NCI-H128 (cell line): Measurements from ENCODE around the gene PPM1H.
"Not testable (repeated sequence)": the region's sequence is repeated elsewhere in the genome, so short reads cannot be mapped to it uniquely, and the experiment has no call there.

Experiments used
- DNase-seq: peaks from one replicate; lab custom pipeline; 2025; ENCODE audit not compliant: unreplicated experiment; lab: John Stamatoyannopoulos, UW

The PPM1H gene

DNA sequence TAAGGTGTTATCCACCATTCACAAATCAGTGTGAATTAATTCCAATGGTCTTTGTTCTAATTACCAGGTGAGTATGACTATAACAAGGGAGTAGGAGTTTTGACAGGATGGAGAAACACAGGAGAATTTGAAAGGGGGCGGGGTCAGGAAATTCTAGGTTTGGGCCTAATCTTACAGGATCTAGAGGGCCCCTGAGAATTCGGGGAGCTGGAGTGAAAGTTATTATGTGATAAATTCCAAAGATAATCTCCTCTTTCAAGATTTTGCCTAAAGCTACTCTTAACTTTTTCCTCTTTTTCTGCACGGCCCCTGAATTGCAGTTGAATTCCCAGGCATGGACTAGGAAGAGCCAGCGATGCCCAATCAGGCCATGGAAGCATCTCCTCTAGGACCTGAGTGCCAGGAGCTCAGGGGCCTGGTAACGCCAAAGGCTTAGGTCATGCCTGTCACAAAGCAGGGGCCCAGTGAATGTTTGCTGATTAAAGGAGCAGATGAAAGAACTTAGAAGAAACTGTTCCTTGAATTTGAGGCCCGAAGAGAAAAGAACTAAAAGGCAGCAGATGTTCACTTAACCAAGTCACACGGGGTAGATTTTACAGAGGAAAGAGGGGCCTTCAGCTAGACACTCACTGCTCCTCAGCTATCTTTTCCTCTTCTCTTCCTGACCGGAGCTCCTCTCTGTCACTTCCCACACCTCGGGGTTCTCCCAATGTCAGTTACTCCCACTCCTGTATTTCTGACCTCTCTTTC, 195.5 kb downstream of the PPM1H start:
- no peak for DNase-seq

DNA sequence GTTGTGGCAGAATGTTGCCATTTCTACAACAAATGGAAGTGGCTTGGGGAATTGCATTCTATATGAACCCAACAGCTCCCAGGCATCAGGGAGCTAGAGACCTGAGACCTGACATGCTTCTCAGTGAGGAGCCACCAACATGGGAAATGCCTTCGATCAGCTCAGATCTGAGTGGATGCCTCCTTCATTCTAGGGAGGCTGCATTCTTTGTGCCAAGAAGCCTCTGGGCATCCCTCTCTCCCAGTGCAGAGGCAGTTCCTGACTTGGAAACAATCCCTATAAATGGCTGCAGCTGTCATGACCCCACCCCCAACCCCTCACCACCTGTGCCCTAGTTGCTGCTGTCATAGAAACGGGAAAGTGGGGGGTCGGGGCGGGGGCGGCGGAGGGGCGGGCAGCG, 196.3 kb downstream of the PPM1H start:
- DNase-seq, result no peak

DNA sequence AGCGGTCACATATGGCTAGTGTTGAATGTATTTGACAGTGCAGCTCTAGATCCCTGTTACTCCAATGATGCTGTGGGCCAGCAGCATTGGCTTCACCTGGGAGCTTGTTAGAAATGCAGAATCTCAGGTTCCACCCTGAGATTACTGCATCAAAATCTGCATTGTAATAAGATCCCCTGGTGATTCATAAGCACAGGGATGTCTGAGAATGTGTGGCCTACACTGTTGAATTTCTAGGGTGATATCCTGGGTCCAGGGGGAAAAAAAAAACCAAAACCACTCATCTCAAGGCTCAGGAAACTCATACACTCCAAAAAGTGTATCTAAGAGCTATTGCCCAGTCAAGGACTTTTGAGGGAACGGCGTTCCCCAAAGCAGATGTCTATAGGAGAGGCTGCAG, 196.8 kb downstream of the PPM1H start:
- no peak for DNase-seq

DNA sequence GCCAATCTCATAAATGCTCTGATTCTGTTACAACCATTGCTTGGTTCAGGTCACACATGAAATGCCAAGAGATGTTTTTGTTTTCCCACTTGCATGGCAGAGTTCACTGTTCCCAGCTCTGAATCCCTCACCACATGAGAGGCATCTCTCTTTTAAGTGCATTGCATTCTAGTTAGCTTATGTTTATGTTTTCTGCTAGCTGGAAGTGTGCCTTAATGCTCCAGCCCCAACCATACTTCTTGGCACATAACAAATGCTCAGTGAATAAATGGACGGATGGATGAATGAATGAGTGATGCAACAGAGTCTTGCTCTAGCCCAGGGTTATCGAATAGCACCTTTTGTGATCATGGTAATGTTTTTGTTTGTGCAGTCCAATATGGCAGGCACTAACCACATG, 197.3 kb downstream of the PPM1H start:
- no peak for DNase-seq

DNA sequence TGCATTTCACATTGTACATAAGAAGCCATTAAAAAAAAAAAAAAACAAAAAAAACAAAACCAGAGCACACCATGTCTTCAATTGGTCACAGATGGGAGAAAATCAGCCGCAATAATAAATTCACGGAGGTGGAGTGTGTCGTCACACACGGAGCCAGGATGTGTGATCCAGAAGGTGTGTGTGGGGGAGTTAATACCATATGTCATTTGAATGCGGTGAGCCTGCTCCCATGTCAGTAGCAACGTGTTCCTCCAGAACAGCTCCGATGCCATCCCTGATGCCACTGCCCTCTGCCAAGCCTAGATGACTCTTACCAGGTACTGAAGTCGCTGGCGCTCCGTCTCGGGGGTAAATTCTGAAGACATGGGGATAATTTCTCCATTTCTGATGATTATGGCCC, 197.8 kb downstream of the PPM1H start:
- no peak for DNase-seq

DNA sequence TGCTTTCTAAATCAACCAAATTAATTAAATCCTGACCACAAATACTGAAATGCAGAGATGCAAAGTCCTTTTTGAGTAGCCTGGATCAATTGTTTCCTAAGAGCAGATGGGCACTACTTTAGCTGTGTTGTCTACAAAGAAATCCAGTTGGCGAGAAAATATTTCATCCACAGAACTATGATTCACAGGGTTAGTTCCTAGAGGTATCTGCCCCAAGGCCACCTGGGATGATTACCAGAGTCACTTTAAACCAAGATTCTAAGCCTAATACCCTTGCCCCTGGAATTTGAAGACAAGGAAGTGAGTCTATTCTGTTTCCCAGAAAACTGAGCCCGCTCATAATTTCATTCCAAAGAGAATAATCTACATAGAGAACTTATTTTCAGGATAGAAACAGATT, 198.4 kb downstream of the PPM1H start:
- no peak for DNase-seq

DNA sequence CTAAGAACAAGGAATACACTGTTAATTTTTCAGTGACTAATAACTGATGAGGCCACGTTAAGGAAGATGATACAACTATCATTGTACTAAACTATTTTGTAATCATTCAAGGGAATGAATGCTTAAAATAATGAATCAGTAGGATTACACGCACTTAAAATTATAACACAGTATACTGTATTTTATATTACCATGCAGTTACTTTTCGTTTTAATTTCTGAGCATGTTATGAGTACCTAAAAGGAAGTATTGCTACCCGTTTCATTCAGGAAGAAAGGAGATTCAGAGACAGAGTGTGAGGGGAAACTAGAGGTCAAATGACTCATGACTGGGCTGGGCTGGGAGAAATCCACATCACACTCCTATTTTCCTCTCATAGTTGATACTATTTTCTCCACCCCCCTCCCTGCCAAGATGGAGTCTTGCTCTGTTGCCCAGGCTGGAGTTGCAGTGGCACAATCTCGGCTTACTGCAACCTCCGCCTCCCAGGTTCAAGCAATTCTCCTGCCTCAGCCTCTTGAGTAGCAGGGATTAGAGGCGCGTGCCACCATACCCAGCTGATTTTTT, 202.0 kb downstream of the PPM1H start:
- no peak for DNase-seq

DNA sequence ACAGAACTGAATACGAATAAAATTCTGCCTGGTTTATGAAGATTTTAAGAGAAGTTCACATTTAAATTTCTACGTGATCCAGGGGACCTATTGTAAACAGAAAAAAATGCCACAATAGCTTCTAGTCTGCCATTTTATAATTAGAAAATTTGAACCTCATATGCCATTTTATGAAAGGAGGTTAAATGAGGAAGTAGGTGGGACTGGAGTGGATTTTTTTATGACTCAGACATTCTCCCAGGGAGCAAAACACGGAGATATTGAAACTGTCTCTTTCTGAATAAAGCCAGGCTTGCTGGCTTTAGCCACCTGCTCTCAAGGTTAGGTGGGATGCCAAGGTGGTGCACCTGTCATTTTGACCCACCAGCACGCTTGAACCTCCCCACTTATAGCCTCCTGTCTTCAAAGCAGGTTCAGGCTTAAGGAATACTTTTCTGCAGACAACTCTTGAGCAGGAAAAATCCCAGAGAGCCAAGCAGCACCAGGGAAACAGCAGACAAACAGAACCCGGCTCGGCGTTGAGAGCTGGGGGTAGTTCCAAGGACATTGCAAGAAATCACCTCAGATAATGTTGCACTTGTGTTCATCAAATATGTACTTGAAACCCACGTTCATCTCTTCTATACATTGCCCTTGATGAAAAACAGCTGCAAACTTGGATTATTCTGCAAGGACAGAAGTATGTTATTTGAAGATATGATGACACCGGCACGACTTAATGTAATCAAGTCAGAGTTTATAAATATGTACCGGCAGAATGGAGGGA, 203.7 kb downstream of the PPM1H start:
- no peak for DNase-seq

DNA sequence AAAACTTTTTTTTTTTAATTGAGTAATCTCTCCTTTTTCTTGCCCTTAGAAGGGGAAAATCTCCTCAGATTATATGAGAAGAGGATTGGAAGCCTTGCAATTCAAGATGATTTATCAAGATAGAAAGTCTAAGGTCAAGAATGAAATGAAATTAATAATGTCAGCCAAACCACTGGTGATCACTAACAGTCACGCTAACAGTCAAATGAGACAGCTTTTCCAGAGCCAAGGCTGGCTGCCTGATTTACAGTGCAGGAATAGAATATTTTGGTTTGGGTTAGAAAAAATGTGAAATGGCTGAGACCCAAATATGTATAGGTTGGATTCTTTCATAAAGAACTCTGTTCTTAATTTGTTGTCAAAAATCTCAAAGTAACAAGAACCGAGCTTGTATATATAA, 204.3 kb downstream of the PPM1H start:
- no peak for DNase-seq

DNA sequence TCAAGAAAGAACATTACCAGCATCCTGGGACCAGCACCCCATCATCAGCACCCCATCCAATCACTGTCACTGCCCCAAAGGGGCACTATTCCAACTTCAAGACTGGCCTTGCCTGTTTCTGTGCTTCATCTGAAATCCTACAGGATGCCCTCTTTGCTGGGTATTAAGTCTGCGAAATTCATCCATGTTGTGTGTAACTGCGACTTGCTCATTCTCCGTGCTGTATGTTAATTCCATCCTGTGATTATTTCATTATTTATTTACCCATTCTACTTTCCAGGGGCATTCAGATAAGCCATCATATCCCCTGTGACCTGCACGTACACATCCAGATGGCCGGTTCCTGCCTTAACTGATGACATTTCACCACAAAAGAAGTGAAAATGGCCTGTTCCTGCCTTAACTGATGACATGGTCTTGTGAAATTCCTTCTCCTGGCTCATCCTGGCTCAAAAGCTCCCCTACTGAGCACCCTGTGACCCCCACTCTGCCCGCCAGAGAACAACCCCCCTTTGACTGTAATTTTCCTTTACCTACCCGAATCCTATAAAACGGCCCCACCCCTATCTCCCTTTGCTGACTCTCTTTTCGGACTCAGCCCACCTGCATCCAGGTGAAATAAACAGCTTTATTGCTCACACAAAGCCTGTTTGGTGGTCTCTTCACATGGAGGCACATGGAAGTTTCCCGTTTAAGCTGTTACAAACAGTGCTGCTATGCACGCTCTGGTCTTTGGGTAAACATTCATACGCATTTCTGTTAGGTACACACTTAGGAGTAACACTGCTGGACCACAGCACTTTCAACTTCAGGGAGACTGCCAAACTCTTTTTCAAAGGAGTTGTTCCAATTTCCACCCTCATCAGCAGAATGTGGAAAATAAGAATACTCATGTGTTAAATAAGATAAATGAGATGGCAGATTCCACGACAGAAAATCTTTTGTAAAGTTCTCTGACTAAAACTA, 205.1 kb downstream of the PPM1H start:
- not testable (repeated sequence) for DNase-seq

DNA sequence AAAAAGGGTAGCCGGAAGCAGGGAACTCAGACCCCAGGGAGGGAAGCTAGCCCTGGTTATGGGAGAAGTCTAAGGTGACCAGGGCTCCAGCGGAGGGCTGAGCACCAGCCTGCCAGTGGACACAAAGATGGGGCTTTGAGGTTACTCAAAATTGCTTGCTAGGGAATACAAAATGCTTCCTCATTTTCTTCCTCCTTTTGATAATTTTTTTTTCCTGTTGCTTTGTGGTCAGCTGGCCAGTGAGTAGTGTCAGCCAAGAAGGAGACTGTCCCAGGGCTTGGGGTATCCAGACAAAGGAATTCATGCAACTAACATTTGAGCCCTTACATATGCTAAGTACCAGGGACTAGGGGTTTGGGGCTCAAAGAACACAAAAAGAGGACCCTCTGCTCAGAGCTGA, 206.2 kb downstream of the PPM1H start:
- DNase-seq, result no peak

DNA sequence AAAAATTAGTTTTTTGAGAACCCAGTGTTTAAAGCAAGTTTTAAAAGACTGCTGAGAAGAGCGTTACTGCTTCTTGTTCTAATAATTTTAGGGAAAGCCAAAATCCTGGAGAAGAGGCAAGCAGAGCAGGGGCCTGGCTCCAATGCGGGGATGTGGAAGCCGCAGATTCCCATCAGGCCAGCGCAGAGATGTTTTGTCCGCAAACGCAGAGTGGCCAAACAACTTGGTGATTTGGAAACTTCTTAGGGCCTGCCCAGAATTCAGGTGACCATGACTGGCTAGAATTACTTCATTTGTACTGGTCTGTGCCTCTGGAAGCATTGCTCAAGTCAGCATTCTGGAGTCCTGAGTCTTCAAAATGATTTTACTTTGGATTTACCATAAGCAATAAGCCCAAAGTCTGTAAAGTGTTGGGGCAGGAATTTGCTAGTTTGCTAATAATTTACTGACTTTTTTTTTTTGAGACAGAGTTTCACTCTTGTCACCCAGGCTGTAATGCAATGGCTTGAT, 208.4 kb downstream of the PPM1H start:
- no peak for DNase-seq

DNA sequence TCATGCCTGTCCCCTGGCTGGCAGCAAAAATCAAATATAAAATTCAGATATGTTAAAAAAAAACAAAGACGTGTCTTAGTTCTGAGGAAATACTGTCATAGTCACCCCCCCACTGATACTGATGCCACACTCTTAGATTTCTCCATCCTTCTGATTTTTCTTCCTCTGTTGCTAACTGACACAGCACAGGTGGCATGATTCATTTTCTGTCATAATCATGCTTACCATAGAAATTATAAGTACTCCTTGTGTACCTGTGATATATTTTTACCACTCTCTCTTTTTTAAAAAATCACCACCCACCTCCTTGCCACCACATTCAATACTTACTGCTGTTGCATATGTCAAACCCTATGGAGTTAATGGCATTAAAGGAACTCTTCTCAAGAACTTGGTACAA, 209.2 kb downstream of the PPM1H start:
- DNase-seq, result no peak

DNA sequence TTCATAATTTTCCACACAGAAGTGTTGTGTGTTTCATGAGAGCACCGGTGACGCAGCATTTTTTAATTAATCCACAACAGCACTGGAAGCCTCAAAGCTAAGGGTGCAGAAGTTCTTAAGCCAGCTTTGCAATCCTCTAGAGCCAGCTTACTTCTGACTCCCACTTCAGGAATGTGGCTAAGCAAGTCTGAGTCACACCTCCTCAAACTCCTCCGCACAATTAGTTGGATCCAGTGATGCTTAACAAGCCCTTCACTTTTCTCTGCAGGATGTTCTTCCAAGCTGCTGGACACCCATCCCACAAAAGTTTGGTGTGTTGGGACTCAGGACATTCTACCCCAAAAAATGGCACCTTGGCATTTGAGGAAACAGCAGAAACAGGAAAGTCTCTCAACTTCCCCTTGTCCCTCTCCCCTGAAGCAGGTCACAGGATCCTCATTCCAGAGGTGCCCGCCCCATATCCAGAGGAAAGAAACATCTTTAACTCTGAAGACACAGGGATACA, 210.0 kb downstream of the PPM1H start:
- DNase-seq, result no peak

DNA sequence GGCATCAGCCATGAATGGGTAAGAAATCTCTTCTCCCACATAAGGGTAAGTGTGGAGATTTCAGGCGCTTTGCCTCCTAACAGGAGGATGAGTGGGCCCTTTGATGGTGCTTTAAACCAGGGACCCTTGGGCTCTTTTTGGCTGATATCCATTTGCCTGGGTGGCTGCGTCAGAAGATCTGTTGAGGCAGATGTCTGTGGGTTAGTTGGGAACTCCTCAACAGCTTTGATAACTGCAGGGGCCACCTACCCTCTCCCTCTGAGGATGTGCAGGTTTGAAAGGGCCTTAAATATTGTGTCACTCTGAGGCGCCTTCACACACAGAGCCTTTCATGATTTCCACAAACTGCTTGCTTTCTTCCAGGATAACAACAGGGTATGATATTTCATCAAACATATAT, 210.7 kb downstream of the PPM1H start:
- DNase-seq, result no peak

DNA sequence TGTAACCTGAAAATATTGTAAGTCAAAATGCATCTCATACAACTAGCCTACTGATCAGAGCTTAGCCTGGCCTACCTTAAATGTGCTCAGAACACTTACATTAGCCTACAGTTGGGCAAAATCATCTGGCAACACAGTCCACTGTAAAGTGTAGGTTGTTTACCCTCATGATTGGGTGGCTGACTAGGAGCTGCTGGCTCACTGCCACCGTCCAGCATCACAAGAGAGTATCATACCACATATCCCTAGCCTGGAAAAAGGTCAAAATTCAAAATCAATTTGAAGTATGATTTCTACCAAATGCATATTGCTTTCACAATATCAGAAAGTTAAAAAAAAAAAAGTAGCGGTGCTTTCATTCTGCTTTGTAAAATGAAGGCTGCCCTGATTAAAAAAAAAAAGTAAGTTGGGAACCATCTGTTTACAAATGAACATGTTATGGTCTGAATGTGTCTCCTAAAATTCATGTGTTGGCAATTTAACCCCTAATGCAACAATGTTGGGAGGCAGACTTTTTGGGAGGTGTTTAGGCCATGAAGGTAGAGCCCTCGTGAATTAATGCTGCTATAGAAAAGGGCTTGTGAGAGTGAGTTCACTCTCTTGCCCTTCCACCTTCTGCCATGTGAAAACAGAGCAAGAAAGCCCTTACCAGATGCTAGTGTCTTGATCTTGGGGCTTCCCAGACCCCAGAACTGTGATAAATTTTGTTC, 211.8 kb downstream of the PPM1H start:
- no peak for DNase-seq

DNA sequence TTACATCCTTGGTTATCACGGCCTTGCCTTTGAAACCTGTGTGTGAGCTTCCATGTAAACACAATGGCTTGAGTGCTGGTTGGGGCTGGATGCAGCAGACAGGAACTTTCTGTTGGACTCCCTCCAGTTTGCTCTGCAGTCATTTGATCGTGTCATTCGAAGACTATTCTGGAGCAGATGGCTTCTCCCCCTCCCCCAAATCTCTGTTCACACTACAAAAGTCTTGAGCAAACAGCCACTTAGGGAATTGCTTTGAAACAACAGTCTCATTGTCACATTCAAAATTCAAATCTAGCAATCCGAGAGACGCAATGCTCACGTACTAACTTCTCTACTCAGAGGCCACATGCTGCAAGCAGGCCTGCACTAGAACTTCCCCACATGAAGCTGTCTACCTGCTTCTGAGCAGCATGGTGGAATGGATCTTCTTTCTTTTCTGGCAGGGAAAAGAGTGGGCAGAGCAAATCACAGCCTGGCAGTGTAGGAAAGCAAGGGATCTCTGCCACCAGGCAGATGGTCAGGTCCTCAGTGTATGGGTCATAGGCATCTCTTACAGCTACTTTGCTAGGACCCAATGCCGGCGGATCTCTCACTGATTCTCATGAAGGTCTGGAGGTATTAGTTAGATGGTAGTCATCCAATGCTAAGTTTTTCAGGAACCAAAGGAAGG, 214.2 kb downstream of the PPM1H start:
- no peak for DNase-seq

DNA sequence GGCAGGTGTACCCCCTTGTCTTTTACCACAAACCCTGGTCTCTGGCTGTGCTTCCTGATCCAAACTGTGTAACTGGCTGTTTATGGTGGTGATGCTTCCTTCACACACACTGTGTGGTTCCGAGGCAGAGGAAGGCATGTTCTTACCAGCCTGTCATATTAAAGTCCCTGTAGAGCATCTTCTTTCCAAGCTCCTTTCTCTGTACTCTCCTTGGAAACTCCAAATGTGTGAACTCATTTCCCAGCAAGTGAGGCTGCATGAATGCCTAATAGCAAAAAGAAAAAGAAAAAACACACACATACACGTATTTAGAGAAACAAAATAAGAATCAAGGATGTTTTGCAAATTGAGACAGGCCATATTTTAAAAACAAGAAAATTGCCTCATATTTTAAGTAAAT, 214.9 kb downstream of the PPM1H start:
- no peak for DNase-seq

DNA sequence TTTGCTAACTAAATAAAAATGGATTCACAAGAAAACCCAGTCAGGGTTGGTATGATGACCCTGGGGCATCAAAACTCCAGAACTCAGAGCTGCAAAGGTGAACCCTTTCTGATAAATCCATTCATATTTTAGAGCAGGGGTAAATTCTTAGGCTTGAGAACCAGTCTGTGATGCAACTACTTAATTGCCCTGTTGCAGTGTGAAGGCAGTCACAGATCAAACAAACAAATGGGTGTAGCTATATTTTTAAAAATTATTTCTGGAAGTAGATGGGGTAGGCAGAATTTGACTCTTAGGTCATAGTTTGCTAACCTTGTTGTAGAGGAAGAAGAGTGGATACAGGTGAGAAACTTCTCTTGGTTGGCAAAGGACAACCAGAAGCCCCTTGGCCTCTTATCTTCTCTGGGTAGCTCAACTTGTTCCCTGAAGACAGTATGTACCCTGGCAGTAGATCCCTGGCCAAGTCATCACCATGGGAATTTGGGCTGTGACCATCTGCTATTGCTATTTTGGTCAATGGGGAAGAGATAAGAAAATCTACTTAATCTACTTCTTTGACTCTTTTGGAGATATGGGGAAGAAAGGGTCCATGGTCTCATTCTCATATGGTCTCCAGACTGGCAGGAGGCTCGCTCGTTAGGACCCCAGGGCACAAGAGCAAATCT, 216.1 kb downstream of the PPM1H start:
- DNase-seq, result no peak
